SK-MEL-5 (cell line): ENCODE results near the gene SMYD2. TPM values are rescaled to one million over a fixed set of nuclear protein-coding genes. Genes with fewer than 3 reads are reported as not detected.
A peak's percentile ranks its signal among the peaks of the same experiment; 100 is the strongest.

Experiments
- DNase-seq: peaks from one replicate; pipeline ENCODE4 v3.0.0-alpha.2; 2016; ENCODE audit warnings: low read depth, low spot score
- in situ Hi-C: cut with HindIII; loops from 2 replicates; pipeline ENCODE4 v1.10.0; 2016; ENCODE audit warnings: low sequenced_read_pairs, high pct_unique_total_duplicates, low pct_unique_long_range_greater_than_20kb
- polyA plus RNA-seq, 2 experiments: library from polyadenylated mRNA; depleted of rRNA; stranded (reverse); fragments of >200 nt; gene quantifications; 2 replicates each; pipeline ENCODE4 v1.2.3, GENCODE V29; 2015
- total RNA-seq: library from RNA; depleted of rRNA; stranded (reverse); fragments of >200 nt; shearing (Covaris generic); gene quantifications from 2 replicates; pipeline ENCODE4 v1.2.3, GENCODE V29; 2014; rRNA removed

Gene SMYD2, protein sequence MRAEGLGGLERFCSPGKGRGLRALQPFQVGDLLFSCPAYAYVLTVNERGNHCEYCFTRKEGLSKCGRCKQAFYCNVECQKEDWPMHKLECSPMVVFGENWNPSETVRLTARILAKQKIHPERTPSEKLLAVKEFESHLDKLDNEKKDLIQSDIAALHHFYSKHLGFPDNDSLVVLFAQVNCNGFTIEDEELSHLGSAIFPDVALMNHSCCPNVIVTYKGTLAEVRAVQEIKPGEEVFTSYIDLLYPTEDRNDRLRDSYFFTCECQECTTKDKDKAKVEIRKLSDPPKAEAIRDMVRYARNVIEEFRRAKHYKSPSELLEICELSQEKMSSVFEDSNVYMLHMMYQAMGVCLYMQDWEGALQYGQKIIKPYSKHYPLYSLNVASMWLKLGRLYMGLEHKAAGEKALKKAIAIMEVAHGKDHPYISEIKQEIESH
- 49.4 and 56.3 TPM in 2 replicates for total RNA-seq
- polyA plus RNA-seq (2015; cell fraction: cytosol; rRNA removed) = 25.1 and 32.1 TPM in 2 replicates
- 107 and 119 TPM in 2 replicates for polyA plus RNA-seq (2015; cell fraction: nucleus; rRNA removed)

DNA sequence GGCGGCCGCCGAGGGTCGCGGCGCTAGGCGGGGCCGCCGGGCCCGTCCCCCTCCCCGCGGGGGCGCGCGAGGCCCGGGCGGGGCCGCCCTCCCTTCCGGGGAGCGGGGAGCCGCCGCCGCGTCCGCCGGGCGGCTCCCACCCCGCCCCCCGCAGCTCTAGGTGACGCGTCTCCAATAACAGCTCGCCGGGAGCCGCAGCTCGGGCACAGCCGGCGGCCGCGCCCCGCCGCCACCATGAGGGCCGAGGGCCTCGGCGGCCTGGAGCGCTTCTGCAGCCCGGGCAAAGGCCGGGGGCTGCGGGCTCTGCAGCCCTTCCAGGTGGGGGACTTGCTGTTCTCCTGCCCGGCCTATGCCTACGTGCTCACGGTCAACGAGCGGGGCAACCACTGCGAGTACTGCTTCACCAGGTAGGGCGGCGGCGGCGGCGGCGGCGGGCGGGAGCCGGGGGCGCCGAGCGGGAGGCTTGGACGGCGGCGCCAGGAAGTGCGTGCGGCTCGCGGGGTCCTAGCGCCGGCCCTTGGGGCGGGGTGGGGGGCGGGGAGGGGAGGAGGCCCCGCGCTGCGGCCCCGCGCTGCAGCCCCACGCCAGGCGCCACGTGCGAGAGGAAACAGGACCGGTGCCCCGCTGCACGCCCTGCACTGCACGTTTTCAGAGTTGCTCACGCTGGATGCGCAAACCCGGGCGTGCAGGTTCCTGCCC is at the start of gene SMYD2:
Gene SMYD2, plus strand, starts transcription at position 139 of the 699 bp plus-strand sequence. Its CDS starts 96 bp downstream, at position 235.
- DNase-seq = peak; percentile 59
- in situ Hi-C loops = no loop called here

DNA sequence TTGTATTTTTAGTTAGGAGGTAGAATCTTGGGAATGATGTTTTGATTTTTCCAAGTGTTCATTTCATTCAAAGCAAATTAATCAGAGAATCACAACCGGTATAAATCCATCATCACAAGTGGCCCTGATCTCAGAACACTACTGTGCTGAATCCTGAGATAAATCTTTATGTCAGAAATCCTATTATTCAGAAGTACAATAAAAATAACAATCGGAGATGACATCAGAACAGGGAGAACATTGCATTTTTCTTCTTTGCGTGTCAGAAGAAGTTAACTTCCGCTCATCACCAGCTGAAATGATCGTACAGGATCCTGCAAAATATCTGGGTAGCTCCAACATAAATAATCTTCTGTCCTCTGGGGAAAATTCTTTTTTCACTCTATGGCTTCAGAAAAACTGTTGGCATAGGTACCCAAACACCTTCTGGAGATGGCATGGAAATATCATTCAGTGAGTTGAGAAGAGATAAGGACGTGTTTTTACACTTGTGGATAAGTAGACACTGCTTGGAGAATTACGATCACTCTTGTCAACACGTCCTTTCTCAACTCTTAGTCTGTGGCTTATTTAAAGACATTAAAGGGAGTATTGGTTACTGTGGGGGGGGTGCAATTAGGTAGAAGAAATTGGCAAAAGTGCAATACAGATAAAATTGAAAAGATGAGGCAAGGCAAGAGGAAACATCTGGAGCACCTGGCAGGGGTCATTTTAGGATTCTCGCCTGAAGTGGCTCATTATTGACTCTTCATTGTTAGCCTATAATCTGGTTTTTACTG is 46.9 kb upstream of the SMYD2 start:
- in situ Hi-C loops = no loop called here
- no peak for DNase-seq

DNA sequence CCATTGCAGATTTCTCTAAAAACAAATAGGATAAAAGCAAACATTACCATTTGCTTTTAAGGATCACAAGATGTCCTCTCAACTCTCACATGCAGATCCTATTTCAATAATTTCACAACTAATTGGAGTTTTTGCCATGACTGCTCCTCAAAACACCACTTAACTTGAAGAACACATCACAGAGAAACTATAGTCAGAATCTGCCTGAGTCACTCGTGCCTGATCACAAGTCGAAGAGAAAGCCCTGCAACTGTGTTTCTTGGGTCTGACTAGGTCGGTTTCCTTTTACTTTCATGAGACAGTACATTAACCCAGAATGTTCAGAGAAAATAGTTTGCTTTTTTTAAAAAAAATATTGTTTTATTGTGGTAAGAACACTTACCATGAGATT is 46.3 kb upstream of the SMYD2 start:
- peak; percentile 21 for DNase-seq
- in situ Hi-C loops = no loop called here

DNA sequence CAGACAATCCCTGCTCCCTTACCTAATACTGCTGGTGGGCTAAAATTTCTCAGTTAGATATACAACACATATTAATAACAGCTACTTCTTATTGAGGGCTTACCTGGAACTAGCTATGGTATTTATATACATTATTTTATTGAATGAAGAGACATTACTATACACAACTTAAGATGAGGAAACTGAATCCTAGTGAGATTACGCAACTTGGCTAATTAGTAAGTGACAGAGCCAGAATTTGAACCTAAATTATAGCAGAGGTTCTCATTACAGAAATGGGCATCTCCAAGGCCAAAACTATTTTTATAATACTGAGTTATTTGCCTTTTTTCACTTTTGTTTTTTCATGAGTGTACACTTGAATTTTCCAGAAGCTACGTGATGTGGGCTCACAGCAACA is 44.5 kb upstream of the SMYD2 start:
- in situ Hi-C loops = no loop called here
- DNase-seq = no peak

DNA sequence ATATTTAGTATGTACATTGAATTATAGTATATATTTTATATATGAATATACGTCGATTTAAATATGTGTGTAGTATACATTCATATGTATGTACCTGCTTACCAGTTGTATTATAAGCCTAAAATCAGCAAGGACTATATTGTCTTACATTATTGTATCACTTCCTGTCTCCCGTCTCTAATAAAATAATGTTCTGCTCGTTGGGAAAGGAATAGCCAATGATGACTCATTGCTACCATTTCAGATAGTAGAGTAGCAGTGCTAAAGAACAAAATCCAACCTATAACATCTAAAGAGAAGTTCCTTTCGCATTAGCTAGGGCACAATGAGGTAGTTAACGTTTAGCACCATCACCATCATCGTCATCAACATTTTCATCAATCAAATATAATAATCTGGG is 39.9 kb upstream of the SMYD2 start:
- no peak for DNase-seq
- in situ Hi-C loops = no loop called here

DNA sequence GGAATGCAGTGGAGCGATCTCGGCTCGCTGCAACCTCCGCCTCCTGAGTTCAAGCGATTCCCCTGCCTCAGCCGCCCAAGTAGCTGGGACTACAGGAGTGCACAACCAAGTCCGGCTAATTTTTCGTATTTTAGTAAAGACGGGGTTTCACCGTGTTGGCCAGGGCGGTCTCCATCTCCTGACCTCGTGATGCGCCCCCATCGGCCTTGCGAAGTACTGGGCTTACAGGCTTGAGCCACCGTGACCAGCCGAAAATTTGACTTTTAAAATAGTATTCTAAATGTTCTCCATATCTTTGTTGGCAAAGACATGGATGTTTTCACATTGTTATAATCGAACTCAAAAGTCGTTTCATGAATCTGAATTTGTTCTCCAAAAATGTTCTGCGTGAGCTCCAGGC is 36.7 kb upstream of the SMYD2 start:
- in situ Hi-C loops = no loop called here

DNA sequence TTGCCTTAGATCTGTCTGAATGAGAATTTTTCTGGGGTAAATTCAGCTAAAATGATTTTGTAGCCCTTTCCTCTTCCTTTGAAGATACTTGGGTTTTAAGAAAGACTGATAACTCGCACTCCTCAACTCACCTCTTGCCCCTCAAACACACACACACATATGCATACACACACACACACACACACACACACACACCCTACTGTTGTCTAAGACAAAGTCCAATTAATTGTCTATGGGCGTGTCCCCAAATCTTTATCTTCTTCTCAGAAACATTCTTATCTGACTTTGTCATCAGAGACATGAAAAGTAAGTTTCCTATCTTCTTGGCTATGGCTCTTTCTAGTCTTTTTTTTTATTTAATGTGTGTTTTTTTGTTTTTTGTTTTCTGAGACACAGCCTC is 36.1 kb upstream of the SMYD2 start:
- in situ Hi-C loops = no loop called here
- DNase-seq = no peak

More for the DNA sequence above, 36.7 kb upstream of the SMYD2 start:
- no peak for DNase-seq

DNA sequence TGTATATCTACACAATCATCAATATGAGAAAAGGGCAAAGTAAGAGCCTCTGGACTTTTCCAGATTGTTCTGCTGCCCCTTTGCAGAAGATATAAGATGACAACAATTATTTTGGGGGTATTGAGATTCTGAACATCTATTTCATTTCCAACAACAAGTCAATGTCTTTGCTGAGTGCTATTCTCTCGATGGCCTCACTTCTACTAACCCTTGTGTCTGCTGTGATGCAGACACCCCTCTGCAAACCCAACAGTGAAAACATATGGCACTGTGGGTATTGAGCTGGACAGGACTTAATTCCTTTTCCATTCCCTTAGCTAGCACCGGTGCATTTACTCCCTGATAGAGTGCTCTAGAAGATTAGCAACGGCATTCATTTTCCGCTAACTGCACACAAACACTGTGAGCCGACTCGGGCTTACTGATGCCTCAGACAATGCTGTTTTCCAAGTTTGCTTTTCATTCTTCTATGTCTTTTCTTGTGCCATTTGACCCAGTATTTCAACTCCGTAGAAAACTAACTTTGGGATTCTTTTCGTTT is 33.4 kb upstream of the SMYD2 start:
- no peak for DNase-seq
- in situ Hi-C loops = no loop called here

DNA sequence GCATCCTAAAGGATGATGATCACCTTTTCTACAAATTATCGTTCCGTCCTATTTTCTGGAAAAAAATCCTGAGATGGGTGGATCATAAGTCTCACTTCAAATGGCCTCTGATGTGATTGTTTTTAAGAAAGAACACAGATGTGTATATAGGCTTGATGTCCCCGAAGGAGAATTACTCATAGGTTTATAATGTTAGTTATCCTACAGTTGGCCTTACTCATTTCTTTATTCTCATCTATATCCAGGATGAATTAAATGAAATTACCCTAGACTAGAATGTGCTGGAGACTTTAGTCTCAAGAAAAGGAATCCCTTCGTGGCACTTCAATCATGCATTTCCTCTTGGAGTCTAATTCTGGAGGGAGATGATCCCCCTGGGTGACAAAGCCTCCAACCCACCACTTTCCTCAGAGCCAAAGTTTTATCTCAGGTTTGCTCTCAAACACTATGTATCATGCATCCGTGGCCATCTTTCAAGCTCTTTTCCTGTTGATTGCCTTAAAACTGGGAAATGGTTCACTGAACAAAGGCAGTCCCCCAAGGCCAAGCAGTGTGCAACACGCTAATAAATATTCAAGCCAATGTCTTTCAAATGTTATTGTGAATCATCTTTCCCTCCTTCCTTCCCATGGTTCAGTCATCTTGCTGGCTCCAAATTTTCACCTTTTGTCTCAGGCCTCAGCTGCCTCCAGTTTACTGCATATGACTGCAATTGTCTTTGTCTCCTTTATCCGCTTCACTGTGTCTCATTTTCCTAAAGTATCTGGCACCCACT is 32.5 kb upstream of the SMYD2 start:
- in situ Hi-C loops = no loop called here

DNA sequence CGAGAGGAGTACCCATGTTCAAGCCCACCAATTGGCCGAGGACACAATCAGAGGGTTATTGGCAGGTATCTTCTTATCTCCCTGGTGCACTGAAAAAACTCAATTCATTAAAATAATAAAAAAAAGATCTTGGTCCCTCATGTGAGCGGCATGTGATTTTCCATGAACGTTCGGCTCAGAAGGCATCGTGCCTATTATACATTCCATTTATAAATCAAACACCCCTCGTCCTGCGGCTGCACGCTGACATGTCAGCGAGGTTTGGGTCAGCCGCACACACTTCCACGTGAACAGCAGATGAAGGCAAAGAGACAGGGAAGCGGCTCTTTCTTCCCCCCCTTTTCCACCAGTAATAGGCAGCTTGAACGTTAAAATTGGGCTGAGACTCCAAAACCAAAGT is 31.3 kb upstream of the SMYD2 start:
- DNase-seq = no peak
- in situ Hi-C loops = no loop called here

More for the DNA sequence above, 32.5 kb upstream of the SMYD2 start:
- DNase-seq = no peak

DNA sequence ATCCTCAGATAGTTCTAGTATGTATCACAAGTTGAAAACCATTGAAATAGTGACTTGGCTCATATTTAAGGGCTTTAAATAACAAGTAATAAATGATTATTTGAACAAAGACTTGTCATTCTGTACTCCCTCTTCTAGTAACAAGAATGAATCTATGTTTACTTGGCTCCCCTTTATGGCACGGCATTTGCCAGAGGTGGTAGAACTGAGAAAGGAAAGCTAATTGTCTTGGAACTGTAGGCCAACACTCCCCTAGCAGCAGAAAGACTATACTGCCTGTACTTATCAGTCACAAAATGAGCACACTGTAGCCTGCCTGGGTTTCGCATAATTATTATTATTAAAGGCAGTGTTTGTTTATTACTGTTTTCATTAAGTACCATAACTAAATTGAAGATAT is 29.6 kb upstream of the SMYD2 start:
- in situ Hi-C loops = no loop called here
- no peak for DNase-seq

DNA sequence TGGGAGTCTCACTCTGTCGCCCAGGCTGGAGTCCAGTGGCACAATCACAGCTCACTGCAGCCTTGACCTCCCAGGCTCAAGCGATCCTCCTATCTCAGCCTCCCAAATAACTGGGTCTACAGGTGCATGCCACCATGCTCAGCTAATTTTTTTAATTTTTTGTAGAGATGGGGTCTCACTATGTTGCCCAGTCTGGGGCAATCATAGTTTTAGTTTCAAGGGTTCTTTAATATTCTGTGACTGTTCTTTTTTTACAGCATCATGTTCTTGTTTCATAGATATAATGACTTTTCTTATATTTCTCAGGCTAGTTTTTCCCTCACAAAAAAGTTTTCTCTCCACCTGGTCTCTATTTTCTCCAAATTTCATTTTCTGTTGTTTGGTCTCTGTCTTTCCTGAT is 25.4 kb upstream of the SMYD2 start:
- in situ Hi-C loops = no loop called here
- DNase-seq = no peak

DNA sequence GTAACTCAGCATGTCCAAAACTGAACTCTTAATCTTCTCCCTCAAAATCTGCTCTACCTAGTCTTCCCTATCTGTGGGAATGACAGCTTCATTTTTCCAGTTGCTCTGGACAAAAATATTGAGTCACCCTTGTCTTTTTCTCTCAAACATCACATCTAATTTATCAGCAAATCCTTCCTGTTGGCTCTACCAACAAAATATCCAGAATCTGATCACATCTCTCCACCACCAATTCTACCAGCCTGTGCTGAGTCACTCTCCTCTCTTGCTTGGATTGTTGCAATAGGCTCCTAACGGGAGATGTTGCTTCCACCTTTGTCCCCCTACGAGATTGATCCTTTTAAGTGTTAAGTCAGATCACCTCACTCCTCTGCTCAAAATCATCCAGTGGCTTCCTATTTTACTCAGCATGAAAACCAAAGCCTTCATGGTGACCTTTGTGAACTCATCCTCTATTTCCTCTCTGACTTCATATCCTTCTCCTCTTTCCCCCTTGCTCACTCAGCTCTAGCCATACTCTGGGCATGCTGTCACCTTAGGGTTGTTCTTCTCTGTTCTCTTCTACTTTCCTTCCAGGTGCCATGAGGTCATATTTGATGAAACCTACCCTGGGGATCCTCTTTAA is 21.5 kb upstream of the SMYD2 start:
- DNase-seq = no peak

DNA sequence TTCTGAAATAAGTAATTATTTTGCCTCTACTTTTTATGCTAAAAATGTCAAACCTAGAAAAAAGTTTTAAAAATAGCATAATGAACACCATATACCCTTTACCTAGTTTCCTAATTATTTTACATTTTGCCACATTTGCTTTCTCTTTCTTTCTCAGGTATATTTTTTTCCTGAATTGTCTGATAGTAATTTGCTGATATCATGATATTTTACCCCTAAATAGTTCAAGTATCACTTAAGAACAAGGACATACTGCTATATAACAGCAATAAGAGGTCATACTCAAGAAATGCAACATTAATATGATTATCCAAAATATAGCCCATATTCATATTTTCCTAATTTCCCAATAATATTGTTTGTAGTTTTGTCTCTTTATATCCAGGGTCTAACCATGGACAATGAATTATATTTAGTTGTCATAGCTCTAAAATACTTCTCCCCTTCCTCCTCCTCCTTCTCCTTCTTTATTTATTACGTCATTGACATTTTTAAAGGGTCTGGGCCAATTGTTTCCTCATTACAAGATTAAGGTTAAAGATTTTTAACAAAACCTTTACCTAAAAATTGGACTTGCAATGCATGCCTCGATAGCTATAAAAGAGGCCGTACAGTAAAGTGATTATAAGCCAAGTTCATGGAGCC is 20.3 kb upstream of the SMYD2 start:
- in situ Hi-C loops = no loop called here

More for the DNA sequence above, 21.5 kb upstream of the SMYD2 start:
- in situ Hi-C loops = no loop called here

DNA sequence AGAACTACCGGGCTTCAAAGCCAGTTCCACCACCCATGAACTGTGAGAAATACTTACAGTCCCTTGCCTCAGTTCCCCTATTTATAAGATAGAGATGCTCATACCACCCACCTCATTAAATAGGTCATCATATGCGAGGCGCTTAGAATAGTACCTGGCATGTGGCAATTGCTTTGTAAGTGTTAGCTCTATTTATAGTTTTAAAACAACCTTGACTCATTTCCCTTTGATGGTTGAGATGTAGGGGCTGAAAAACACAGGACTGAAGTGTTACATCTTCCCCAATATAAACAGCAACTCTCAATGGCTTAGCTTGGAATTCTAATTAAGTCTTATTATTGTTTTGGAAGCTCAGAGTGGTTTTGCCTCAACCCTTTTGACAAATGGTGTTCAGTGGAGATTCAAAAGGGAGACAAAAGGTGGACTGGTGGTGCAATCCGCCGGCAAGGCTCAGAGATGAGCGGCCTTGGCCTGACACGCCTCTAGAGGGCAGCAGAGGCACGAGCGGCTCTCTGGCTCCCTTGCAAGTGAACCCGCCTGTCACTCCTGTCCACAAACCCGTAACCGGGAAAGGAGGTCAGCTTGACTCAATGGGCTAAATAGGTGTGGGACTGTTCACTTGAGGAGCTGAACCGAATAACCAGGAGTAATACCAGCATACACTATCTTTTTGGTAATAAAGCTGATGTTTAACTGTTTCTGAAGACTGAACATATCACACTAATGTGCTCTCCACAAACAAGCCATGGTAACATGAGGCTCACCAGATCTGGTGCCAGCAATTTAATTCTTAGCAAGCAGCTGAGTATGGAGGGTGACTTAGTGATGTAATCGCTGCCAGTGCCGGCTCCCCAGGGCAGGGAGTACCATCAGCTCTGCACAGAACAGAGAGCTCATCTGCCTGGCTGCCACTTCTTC is 19.5 kb upstream of the SMYD2 start:
- in situ Hi-C loops = no loop called here
- peak; percentile 76 for DNase-seq

More for the DNA sequence above, 20.3 kb upstream of the SMYD2 start:
- DNase-seq = no peak
